Omental fat pad (tissue), 4 donors: ENCODE results near the gene GTPBP1. TPM values are rescaled to one million over a fixed set of nuclear protein-coding genes. Genes with fewer than 3 reads are reported as not detected.

Experiments used
- ATAC-seq: fragments of 150-250 bp; one replicate; pipeline ENCODE4 v1.9.1; 2016; ENCODE audit warnings: mild to moderate bottlenecking, moderate library complexity; ENCODE audit not compliant: low FRiP score
- DNase-seq: peaks from one replicate; pipeline ENCODE4 v3.0.0-alpha.2; 2019; ENCODE audit warnings: low spot score
- total RNA-seq, 4 donors: library from RNA; depleted of rRNA; stranded (reverse); fragments of >200 nt; gene quantifications; one replicate each; pipeline ENCODE4 v1.1.0, GENCODE V29; 2016
- TF ChIP-seq, protein P1 (sequence below), 3 donors: fragments of 450-650 bp; IDR thresholded peaks; one replicate each; pipeline ENCODE4 v1.5.1; 2016 to 2017; ENCODE audit warnings: antibody characterized with exemption in 3 of 3, mild to moderate bottlenecking in 3 of 3, moderate library complexity in 2 of 3

The GTPBP1 gene
- total RNA-seq, 4 donors from 2014 or later, result 31.3 to 75.7 (median 51.4) TPM

DNA sequence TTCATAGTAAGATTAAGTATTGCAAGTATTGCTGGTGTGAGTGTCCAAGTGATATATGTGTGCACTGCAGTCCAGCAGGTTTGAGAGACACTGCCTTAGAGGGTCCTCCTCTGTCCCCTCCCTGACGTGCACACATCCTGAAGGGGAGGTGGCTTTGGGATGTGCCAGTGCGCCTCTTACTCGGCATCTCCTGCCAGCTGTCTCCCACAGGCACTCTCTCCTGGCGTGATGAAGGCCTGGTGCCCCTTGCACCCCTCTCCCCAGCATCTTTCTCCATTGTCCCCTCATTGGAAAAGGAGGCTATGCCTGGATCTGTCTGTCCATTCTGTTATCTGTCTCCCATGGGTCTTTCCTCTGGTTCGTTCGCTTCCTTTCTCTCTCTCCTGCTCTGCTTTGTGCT is 24.2 kb downstream of the GTPBP1 start:
- ATAC-seq (no peak), DNase-seq (no peak)
- TF ChIP-seq, protein P1, sequence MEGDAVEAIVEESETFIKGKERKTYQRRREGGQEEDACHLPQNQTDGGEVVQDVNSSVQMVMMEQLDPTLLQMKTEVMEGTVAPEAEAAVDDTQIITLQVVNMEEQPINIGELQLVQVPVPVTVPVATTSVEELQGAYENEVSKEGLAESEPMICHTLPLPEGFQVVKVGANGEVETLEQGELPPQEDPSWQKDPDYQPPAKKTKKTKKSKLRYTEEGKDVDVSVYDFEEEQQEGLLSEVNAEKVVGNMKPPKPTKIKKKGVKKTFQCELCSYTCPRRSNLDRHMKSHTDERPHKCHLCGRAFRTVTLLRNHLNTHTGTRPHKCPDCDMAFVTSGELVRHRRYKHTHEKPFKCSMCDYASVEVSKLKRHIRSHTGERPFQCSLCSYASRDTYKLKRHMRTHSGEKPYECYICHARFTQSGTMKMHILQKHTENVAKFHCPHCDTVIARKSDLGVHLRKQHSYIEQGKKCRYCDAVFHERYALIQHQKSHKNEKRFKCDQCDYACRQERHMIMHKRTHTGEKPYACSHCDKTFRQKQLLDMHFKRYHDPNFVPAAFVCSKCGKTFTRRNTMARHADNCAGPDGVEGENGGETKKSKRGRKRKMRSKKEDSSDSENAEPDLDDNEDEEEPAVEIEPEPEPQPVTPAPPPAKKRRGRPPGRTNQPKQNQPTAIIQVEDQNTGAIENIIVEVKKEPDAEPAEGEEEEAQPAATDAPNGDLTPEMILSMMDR (IDR thresholded peaks at IDR 0.05), result no peak

DNA sequence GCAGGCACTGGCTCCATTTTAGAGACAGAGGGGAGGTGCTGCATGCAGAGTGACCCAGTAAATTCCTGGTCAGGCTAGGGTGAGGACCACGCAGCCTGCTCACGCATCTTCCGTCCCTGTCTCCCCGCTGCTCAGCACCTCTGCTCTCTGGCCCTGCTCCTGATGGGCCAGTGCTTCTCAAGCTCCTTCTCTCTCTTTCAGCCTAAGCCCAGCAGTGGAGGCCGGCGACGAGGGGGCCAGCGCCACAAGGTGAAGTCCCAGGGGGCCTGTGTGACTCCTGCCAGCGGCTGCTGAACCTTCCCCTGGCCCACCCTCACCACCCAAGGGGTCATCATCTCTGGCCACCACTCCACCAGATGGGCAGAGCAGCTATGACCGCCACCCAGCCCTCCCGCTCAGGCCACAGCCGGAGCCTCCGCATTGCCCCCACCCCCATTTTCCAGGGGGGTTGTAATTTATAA is 24.7 kb downstream of the GTPBP1 start:
- DNase-seq (no peak), ATAC-seq (no peak)
- TF ChIP-seq, protein P1 (IDR thresholded peaks at IDR 0.05), result no peak

DNA sequence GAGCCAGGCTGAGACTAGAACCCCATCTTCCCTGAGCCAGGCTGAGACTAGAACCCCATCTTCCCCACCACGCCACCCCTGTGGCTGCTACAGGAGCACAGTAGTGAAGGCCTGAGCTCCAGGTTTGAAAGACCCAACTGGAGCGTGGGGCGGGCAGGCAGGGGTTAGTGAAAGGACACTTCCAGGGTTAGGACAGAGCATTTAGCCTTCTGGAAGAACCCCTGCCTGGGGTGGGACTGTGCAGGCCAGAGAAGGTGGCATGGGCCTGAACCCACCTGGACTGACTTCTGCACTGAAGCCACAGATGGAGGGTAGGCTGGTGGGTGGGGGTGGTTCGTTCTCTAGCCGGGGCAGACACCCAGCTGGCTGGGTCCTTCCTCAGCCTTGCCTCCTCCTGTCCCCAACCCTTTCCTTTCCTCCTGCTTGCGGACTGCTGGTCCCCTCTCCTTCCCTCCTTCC is 26.0 kb downstream of the GTPBP1 start:
- no peak for ATAC-seq
- DNase-seq, result no peak

DNA sequence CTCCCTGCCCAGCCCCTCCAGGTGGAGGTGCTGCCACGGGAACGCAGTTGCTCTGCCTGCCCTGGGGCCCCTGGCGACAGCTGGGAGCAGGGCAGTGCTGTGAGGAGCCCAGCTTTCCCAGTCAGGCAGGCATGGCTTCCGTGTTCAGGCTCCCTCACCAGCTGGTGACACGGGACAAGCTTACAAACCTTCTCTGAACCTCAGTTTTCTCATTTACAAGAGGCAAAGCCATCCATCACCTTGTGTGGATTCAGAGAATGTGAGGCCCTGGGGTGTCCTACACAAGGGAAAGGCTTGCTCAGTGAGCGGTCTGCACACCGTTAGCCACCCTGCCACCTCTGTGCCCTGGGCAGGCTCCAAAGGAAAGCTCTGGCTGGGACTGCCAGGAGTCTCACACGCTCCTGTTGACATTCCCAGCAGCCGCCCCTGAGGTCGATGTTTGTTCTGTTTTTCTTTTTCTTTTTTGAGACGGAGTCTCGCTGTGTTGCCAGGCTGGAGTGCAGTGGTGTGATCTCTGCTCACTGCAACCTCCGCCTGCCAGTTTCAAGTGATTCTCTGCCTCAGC is 26.6 kb downstream of the GTPBP1 start:
- TF ChIP-seq, protein P1 (IDR thresholded peaks at IDR 0.05), result no peak
- no peak for ATAC-seq
- DNase-seq, result no peak

More for the DNA sequence above, 26.0 kb downstream of the GTPBP1 start:
- TF ChIP-seq, protein P1 (IDR thresholded peaks at IDR 0.05), result no peak

DNA sequence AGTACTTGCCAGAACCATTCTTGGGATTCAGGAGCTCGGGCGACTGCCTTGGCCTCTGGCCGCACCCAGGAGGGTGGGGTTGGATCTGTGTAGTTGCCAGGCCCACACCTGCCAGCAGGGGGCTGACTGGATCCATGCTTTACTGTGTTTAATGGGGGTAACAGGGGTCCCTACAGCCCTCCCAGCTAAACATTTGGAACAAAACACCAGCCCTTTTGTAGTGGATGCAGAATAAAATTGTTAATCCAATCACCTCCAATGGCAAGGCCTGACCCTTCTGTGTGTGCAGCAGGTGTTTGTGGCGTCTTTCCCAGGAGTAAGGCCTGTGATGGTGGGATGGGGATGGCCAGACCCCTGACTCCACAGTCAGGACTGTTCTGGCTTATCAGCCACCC is 27.6 kb downstream of the GTPBP1 start:
- no peak for DNase-seq
- TF ChIP-seq, protein P1 (IDR thresholded peaks at IDR 0.05), result peak in 1 of 3 donors; percentile 25
- ATAC-seq, result peak; percentile 34

DNA sequence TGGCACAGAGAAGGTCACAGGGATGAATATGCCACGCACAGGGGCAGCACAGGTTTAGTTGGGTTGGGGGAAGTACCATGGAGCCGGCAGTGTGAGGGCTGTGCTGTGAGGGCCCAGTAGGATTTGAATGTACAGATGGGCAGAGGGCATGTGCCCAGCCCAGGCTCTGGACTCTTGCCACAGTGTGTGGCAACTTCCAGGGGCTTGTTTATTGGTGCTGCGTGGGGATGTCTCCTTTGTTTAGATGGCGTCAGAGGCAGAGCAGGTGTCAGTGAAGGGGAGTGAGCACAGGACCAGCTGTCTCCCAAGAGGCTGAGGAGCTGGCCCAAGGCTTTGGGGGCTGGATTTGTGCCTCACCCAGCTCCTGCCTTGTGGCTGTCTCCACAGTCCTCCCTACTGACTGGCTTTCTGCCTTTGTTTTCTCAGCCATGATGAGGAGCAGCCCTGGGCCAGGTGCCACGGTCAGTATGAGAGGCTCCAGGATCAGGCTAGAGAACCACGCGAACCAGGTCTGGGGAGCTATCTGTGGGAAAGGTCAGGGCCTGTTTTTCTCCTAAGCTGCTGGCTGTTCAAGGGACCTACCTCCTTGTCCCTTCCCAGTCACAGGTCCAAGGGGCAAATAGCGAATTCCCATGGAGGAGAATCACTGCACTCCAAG is 28.1 kb downstream of the GTPBP1 start:
- no peak for DNase-seq
- TF ChIP-seq, protein P1 (IDR thresholded peaks at IDR 0.05), result no peak
- ATAC-seq, result peak; percentile 64
